Activated CD8-positive, alpha-beta T cell treated with anti-CD3 and anti-CD28 coated beads for 36 hours (primary cell): ENCODE results near the gene SOX11. TPM values are rescaled to one million over a fixed set of nuclear protein-coding genes. Genes with fewer than 3 reads are reported as not detected.

ENCODE experiments used
- ATAC-seq: fragments of 200-7000 bp; cut with Tn5 transposase; one replicate; pipeline ENCODE4 v1.10.0; 2021; ENCODE audit warnings: mild to moderate bottlenecking, moderate library complexity
- CTCF ChIA-PET: fragments of 350-600 bp; sonication (Branson Sonifier 250); formaldehyde crosslinking; loops from one replicate; lab custom pipeline; 2021; ENCODE audit warnings: antibody characterized with exemption; lab: Charles Lee
- POLR2A ChIA-PET: fragments of 350-600 bp; sonication (Branson Sonifier 250); formaldehyde crosslinking; loops from one replicate; lab custom pipeline; 2021; ENCODE audit warnings: antibody characterized with exemption; lab: Charles Lee
- DNase-seq: peaks from one replicate; pipeline ENCODE4 v3.0.0-alpha.2; 2020
- H3K27ac Mint-ChIP-seq: one replicate; pipeline ENCODE4 v1.8.0; 2021; ENCODE audit warnings: mild to moderate bottlenecking, mixed read lengths
- H3K27me3 Mint-ChIP-seq: one replicate; pipeline ENCODE4 v1.8.0; 2021; ENCODE audit warnings: mixed read lengths
- H3K36me3 Mint-ChIP-seq: one replicate; pipeline ENCODE4 v1.8.0; 2021; ENCODE audit warnings: low read depth, mixed read lengths
- H3K4me1 Mint-ChIP-seq: one replicate; pipeline ENCODE4 v1.8.0; 2021; ENCODE audit warnings: low read depth, mixed read lengths
- H3K4me3 Mint-ChIP-seq: one replicate; pipeline ENCODE4 v1.8.0; 2021; ENCODE audit warnings: mild to moderate bottlenecking, moderate library complexity, mixed read lengths
- H3K9me3 Mint-ChIP-seq: one replicate; pipeline ENCODE4 v1.8.0; 2021; ENCODE audit warnings: mixed read lengths
- intact Hi-C: fragments of 100-400 bp; cut with micrococcal nuclease; formaldehyde crosslinking; loops from one replicate; pipeline ENCODE4 v1.10.0; 2022
- total RNA-seq, 2 experiments: library from RNA; stranded (reverse); gene quantifications; one replicate each; pipeline ENCODE4 v1.2.3, GENCODE V29; 2021
- TF ChIP-seq, protein P1 (sequence below): fragments of 200-600 bp; IDR thresholded peaks from one replicate; pipeline ENCODE4 v1.8.0; 2022; ENCODE audit warnings: antibody characterized with exemption, mild to moderate bottlenecking

SOX11 gene
- total RNA-seq, 2 experiments from 2014 or later, result not detected

GRCh38 chr2:5742126-5742525, 49.9 kb downstream of the SOX11 start:
- DNase-seq, result no peak
- H3K36me3 Mint-ChIP-seq, result no peaks in the 10 kb centered on the region
- no peak overlapping the region for H3K4me3 Mint-ChIP-seq
- ChIA-PET CTCF (no interaction called here), POLR2A (no interaction called here)
- no peak overlapping the region for H3K27ac Mint-ChIP-seq
- H3K27me3 Mint-ChIP-seq, result no peaks in the 10 kb centered on the region
- TF ChIP-seq, protein P1, sequence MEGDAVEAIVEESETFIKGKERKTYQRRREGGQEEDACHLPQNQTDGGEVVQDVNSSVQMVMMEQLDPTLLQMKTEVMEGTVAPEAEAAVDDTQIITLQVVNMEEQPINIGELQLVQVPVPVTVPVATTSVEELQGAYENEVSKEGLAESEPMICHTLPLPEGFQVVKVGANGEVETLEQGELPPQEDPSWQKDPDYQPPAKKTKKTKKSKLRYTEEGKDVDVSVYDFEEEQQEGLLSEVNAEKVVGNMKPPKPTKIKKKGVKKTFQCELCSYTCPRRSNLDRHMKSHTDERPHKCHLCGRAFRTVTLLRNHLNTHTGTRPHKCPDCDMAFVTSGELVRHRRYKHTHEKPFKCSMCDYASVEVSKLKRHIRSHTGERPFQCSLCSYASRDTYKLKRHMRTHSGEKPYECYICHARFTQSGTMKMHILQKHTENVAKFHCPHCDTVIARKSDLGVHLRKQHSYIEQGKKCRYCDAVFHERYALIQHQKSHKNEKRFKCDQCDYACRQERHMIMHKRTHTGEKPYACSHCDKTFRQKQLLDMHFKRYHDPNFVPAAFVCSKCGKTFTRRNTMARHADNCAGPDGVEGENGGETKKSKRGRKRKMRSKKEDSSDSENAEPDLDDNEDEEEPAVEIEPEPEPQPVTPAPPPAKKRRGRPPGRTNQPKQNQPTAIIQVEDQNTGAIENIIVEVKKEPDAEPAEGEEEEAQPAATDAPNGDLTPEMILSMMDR, result no peak
- H3K9me3 Mint-ChIP-seq, result no peaks in the 10 kb centered on the region
- no peak for ATAC-seq
- no peaks in the 10 kb centered on the region for H3K4me1 Mint-ChIP-seq
- intact Hi-C loops, result no loop called here

- Mint-ChIP-seq H3K27me3 (peaks cover 2% of the 10 kb centered on the region), H3K9me3 (peaks cover 2% of the 10 kb centered on the region), H3K36me3 (no peaks in the 10 kb centered on the region), H3K4me3 (no peak overlapping the region), H3K4me1 (no peaks in the 10 kb centered on the region), H3K27ac (no peak overlapping the region)
- ChIA-PET CTCF (no interaction called here), POLR2A (interaction anchor here (0.9 kb wide), 1 partner anchor 103 kb away, joined by 3 read pairs; no protein-coding TSS in a partner anchor)
- TF ChIP-seq, protein P1, result no peak
- DNase-seq (no peak), ATAC-seq (no peak)
- intact Hi-C loops, result no loop called here
Measured at GRCh38 chr2:5748391-5748790, 56.2 kb downstream of the SOX11 start.

GRCh38 chr2:5748946-5749345, 56.8 kb downstream of the SOX11 start:
- no peak overlapping the region for H3K27ac Mint-ChIP-seq
- intact Hi-C loops, result no loop called here
- POLR2A ChIA-PET, result no interaction called here

GRCh38 chr2:5749347-5749746, 57.2 kb downstream of the SOX11 start:
- TF ChIP-seq, protein P1, result no peak
- ChIA-PET CTCF (no interaction called here), POLR2A (no interaction called here)
- no peaks in the 10 kb centered on the region for H3K4me1 Mint-ChIP-seq
- DNase-seq (no peak), ATAC-seq (no peak)
- no peaks in the 10 kb centered on the region for H3K36me3 Mint-ChIP-seq
- H3K27ac Mint-ChIP-seq, result no peak overlapping the region
- intact Hi-C loops, result no loop called here
- peaks cover 2% of the 10 kb centered on the region for H3K27me3 Mint-ChIP-seq
- no peak overlapping the region for H3K4me3 Mint-ChIP-seq
- H3K9me3 Mint-ChIP-seq, result peaks cover 2% of the 10 kb centered on the region

More at GRCh38 chr2:5748946-5749345, 56.8 kb downstream of the SOX11 start:
- DNase-seq, result no peak
- CTCF ChIA-PET, result no interaction called here
- Mint-ChIP-seq H3K4me1 (no peaks in the 10 kb centered on the region), H3K36me3 (no peaks in the 10 kb centered on the region), H3K9me3 (peaks cover 2% of the 10 kb centered on the region), H3K27me3 (peaks cover 2% of the 10 kb centered on the region), H3K4me3 (no peak overlapping the region)
- ATAC-seq, result no peak
- TF ChIP-seq, protein P1, result no peak
